ENCODE results near the gene TAF4B.
"Not testable (repeated sequence)": the region's sequence is repeated elsewhere in the genome, so short reads cannot be mapped to it uniquely, and the experiment has no call there.

DNA sequence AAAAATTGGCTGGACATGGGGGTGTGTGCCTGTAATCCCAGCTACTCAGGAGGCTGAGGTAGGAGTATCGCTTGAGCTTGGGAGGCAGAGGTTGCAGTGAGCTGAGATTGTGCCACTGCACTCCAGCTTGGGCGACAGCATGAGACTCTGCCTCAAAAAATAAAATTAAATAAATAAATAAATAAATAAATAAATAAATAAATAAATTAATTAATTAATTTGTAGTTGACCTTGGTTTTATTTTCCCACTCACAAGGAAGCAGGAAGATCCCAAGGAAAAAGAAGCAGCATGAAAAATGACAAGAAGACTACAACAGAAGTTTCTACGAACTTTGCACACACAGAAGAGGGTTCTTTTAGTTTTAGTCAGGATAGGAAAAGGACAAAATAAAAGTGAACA, 211.4 kb downstream of the TAF4B start:
- not testable (repeated sequence) for TF ChIP-seq RXRA (IDR thresholded peaks at IDR 0.05); HNF4A (conservative IDR thresholded peaks at IDR 0.05)
- TF ChIP-seq, protein P1, sequence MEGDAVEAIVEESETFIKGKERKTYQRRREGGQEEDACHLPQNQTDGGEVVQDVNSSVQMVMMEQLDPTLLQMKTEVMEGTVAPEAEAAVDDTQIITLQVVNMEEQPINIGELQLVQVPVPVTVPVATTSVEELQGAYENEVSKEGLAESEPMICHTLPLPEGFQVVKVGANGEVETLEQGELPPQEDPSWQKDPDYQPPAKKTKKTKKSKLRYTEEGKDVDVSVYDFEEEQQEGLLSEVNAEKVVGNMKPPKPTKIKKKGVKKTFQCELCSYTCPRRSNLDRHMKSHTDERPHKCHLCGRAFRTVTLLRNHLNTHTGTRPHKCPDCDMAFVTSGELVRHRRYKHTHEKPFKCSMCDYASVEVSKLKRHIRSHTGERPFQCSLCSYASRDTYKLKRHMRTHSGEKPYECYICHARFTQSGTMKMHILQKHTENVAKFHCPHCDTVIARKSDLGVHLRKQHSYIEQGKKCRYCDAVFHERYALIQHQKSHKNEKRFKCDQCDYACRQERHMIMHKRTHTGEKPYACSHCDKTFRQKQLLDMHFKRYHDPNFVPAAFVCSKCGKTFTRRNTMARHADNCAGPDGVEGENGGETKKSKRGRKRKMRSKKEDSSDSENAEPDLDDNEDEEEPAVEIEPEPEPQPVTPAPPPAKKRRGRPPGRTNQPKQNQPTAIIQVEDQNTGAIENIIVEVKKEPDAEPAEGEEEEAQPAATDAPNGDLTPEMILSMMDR (IDR thresholded peaks at IDR 0.05; ENCODE audit: low read depth, low read length, missing input control) = not testable (repeated sequence)
